ENCODE data around the gene LRGUK.

The LRGUK gene

GRCh38 chr7:134153493-134154136, 26.5 kb downstream of the LRGUK start:
- no peak for DNase-seq (ENCODE audit: insufficient read length, low spot score)
- TF ChIP-seq CTCF (IDR thresholded peaks at IDR 0.05; ENCODE audit: insufficient read depth, missing control alignments) = no peak
- FAIRE-seq = peak; percentile 56

DNA sequence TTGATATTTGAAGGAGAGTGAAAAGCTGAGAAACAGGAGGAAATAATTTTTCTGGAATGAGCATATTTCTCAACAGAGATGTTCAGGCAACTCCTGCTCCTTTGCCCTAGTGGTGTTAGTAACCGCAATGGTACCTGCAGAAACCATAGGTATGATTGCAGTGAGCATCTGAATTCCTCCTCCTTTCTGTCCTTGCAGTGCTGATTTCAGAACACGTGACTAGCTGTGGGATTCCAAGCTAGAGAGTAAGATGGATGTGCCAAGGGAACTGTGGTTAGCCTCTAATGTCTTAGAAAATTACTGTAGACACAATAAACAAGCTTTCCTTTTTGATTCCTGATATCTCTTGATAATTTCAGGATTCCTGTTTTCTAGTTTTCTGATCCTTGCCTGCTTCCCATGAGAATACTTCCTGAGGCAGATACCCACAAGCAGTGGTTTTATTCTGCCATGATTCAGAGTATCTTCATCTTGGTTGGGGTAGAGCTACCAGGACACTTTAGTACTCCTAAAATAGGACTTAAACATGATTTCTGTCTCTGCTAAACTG, 27.5 kb downstream of the LRGUK start:
- no peak for TF ChIP-seq CTCF (IDR thresholded peaks at IDR 0.05; ENCODE audit: insufficient read depth, missing control alignments)
- FAIRE-seq (no peak), DNase-seq (ENCODE audit: insufficient read length, low spot score) (no peak)

- no peak for FAIRE-seq
- no peak for DNase-seq (ENCODE audit: insufficient read length, low spot score)
- TF ChIP-seq CTCF (IDR thresholded peaks at IDR 0.05; ENCODE audit: insufficient read depth, missing control alignments) = no peak
Observed at GRCh38 chr7:134155206-134155605, 28.1 kb downstream of the LRGUK start.

- FAIRE-seq = peak; percentile 11
- DNase-seq (ENCODE audit: insufficient read length, low spot score) = no peak
- no peak for TF ChIP-seq CTCF (IDR thresholded peaks at IDR 0.05; ENCODE audit: insufficient read depth, missing control alignments)
Observed at GRCh38 chr7:134155871-134156270, 28.7 kb downstream of the LRGUK start.

GRCh38 chr7:134165252-134165651, 38.1 kb downstream of the LRGUK start:
- TF ChIP-seq CTCF (IDR thresholded peaks at IDR 0.05; ENCODE audit: insufficient read depth, missing control alignments) = no peak
- DNase-seq (ENCODE audit: insufficient read length, low spot score) (no peak), FAIRE-seq (no peak)

DNA sequence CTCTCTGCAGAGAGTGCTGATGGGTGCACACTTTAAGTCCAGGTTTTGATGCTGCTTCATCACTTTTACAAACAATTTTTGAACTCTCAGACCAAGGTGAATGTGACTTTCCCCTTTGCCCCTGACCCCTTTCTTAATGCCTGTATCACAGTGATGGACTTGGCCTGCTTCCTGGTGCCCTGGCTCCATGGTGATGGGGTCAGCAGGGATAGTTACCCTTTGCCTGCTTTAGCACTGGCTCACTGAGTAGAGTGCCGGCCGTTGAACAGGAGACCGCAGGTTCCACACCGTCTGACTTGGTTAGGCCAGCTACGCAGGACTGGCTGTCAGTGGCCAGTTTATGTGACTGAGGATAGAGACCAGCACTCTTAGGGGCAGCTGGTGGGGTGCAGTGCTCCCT, 40.1 kb downstream of the LRGUK start:
- FAIRE-seq (no peak), DNase-seq (ENCODE audit: insufficient read length, low spot score) (no peak)
- TF ChIP-seq CTCF (IDR thresholded peaks at IDR 0.05; ENCODE audit: insufficient read depth, missing control alignments) = no peak

DNA sequence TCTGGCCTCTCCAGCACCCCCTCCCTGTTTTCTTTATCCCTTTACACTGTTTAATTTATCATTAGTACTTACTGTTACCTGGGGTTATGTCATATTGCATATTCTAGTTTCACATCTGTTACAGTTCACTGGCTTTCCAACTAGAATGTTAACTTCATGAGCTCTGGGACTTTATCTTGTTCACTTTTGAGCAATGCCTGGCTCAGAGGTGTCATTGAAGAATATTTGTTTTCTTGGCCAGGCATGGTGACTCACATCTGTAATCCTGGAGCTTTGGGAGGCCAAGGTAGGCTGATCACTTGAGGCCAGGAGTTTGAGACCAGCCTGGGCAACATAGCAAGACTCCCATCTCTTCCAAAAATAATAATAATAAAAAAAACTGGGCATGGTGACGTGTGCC, 40.7 kb downstream of the LRGUK start:
- no peak for DNase-seq (ENCODE audit: insufficient read length, low spot score)
- TF ChIP-seq CTCF (IDR thresholded peaks at IDR 0.05; ENCODE audit: insufficient read depth, missing control alignments) = no peak
- no peak for FAIRE-seq

Data from D721Med (cell line).